SJCRH30 (cell line): ENCODE results near the gene ATP6V0A1. TPM values are rescaled to one million over a fixed set of nuclear protein-coding genes. Genes with fewer than 3 reads are reported as not detected.
"Not testable (repeated sequence)": the region's sequence is repeated elsewhere in the genome, so short reads cannot be mapped to it uniquely, and the experiment has no call there.

ENCODE experiments used
- DNase-seq, 2 experiments: peaks; one replicate each; pipeline ENCODE4 v3.0.0-alpha.2; 2015 to 2020
- H3K27ac ChIP-seq: fragments of 250-450 bp; sonication (Bioruptor Pico); 2 replicates; pipeline ENCODE4 v1.5.1; 2020; ENCODE audit warnings: mild to moderate bottlenecking, moderate library complexity
- H3K27me3 ChIP-seq: fragments of 250-450 bp; sonication (Bioruptor Pico); 2 replicates; pipeline ENCODE4 v1.5.1; 2020; ENCODE audit warnings: mild to moderate bottlenecking, moderate library complexity
- H3K36me3 ChIP-seq: fragments of 250-450 bp; sonication (Bioruptor Pico); 2 replicates; pipeline ENCODE4 v1.5.1; 2020; ENCODE audit warnings: mild to moderate bottlenecking, moderate library complexity
- H3K4me1 ChIP-seq: fragments of 250-450 bp; sonication (Bioruptor Pico); 2 replicates; pipeline ENCODE4 v1.5.1; 2020; ENCODE audit warnings: mild to moderate bottlenecking, moderate library complexity
- H3K4me3 ChIP-seq: fragments of 250-450 bp; sonication (Bioruptor Pico); 2 replicates; pipeline ENCODE4 v1.5.1; 2020; ENCODE audit warnings: mild to moderate bottlenecking, moderate library complexity
- H3K9me3 ChIP-seq: fragments of 250-450 bp; sonication (Bioruptor Pico); replicated peaks from 2 replicates; pipeline ENCODE4 v1.5.1; 2020; ENCODE audit warnings: mild to moderate bottlenecking, moderate library complexity
- total RNA-seq: library from RNA; depleted of rRNA; stranded (reverse); fragments of >200 nt; shearing (Covaris generic); gene quantifications from 2 replicates; pipeline ENCODE4 v1.2.3, GENCODE V29; 2014

ATP6V0A1 gene
- total RNA-seq, 1 experiment from 2014 or later, result 30.9 TPM

GRCh38 chr17:42423766-42424165 lies 34.9 kb upstream of the ATP6V0A1 start:
- peak overlapping the region; percentile 72 for H3K4me3 ChIP-seq
- no peaks in the 10 kb centered on the region for H3K27me3 ChIP-seq
- H3K36me3 ChIP-seq, result peaks cover 3% of the 10 kb centered on the region; the same call in 1 of the 2 replicates
- H3K9me3 ChIP-seq, result no peaks in the 10 kb centered on the region
- DNase-seq, result no peak
- H3K4me1 ChIP-seq, result 0 out of 2 replicates have a peak, but pooled peaks cover 7% of the 10 kb centered on the region
- H3K27ac ChIP-seq, result no peak overlapping the region

GRCh38 chr17:42424991-42425610 lies 33.6 kb upstream of the ATP6V0A1 start:
- no peak overlapping the region for H3K4me3 ChIP-seq
- DNase-seq, result no peak
- no peaks in the 10 kb centered on the region for H3K36me3 ChIP-seq
- H3K4me1 ChIP-seq, result 0 out of 2 replicates have a peak, but pooled peaks cover 10% of the 10 kb centered on the region
- H3K9me3 ChIP-seq, result no peaks in the 10 kb centered on the region
- no peaks in the 10 kb centered on the region for H3K27me3 ChIP-seq
- no peak overlapping the region for H3K27ac ChIP-seq

- Histone ChIP-seq H3K4me3 (no peak overlapping the region), H3K27me3 (no peaks in the 10 kb centered on the region; the same call in 1 of the 2 replicates), H3K9me3 (no peaks in the 10 kb centered on the region), H3K27ac (no peak overlapping the region), H3K4me1 (0 out of 2 replicates have a peak, but pooled peaks cover 5% of the 10 kb centered on the region), H3K36me3 (no peaks in the 10 kb centered on the region)
- peak; percentile 65 to 71 for DNase-seq
These were observed 30.3 kb upstream of the ATP6V0A1 start for GRCh38 chr17:42428141-42428944.

- H3K36me3 ChIP-seq, result no peaks in the 10 kb centered on the region
- no peak overlapping the region for H3K4me3 ChIP-seq
- H3K27ac ChIP-seq, result no peak overlapping the region
- H3K4me1 ChIP-seq, result peaks cover 5% of the 10 kb centered on the region; the same call in 1 of the 2 replicates
- H3K27me3 ChIP-seq, result peaks cover 4% of the 10 kb centered on the region; the same call in 1 of the 2 replicates
- no peaks in the 10 kb centered on the region for H3K9me3 ChIP-seq
- DNase-seq, result no peak
These were observed 28.8 kb upstream of the ATP6V0A1 start for GRCh38 chr17:42429726-42430447.

GRCh38 chr17:42431758-42432161 lies 26.9 kb upstream of the ATP6V0A1 start:
- DNase-seq, result no peak
- Histone ChIP-seq H3K9me3 (no peaks in the 10 kb centered on the region), H3K27me3 (peaks cover 4% of the 10 kb centered on the region; the same call in 1 of the 2 replicates), H3K36me3 (no peaks in the 10 kb centered on the region), H3K4me1 (peaks cover 13% of the 10 kb centered on the region; the same call in 1 of the 2 replicates), H3K27ac (no peak overlapping the region), H3K4me3 (no peak overlapping the region)

- Histone ChIP-seq H3K36me3 (no peaks in the 10 kb centered on the region), H3K4me1 (peaks cover 9% of the 10 kb centered on the region; the same call in 1 of the 2 replicates), H3K27ac (no peak overlapping the region), H3K27me3 (peaks cover 4% of the 10 kb centered on the region; the same call in 1 of the 2 replicates), H3K4me3 (no peak overlapping the region), H3K9me3 (no peaks in the 10 kb centered on the region)
- DNase-seq, result peak in 1 of 2 experiments; percentile 43
These were observed 22.3 kb upstream of the ATP6V0A1 start for GRCh38 chr17:42436391-42436790.

- Histone ChIP-seq H3K27ac (no peak overlapping the region), H3K27me3 (0 out of 2 replicates have a peak, but pooled peaks cover 4% of the 10 kb centered on the region), H3K4me1 (peaks cover 9% of the 10 kb centered on the region; the same call in 1 of the 2 replicates), H3K9me3 (no peaks in the 10 kb centered on the region), H3K4me3 (no peak overlapping the region), H3K36me3 (no peaks in the 10 kb centered on the region)
- DNase-seq, result peak in 1 of 2 experiments; percentile 37
These were observed 19.8 kb upstream of the ATP6V0A1 start for GRCh38 chr17:42438600-42439567.

GRCh38 chr17:42441371-42442195 lies 17.1 kb upstream of the ATP6V0A1 start:
- Histone ChIP-seq H3K4me1 (peaks cover 3% of the 10 kb centered on the region; the same call in 1 of the 2 replicates), H3K9me3 (no peaks in the 10 kb centered on the region), H3K36me3 (no peaks in the 10 kb centered on the region), H3K4me3 (no peak overlapping the region), H3K27me3 (no peaks in the 10 kb centered on the region), H3K27ac (no peak overlapping the region)
- DNase-seq, result no peak

- Histone ChIP-seq H3K4me3 (no peak overlapping the region), H3K27me3 (no peaks in the 10 kb centered on the region), H3K9me3 (no peaks in the 10 kb centered on the region), H3K4me1 (no peaks in the 10 kb centered on the region), H3K36me3 (no peaks in the 10 kb centered on the region), H3K27ac (no peak overlapping the region)
- no peak for DNase-seq
These were observed 16.5 kb upstream of the ATP6V0A1 start for GRCh38 chr17:42442196-42442565.

GRCh38 chr17:42449176-42449575 lies 9.5 kb upstream of the ATP6V0A1 start:
- H3K27me3 ChIP-seq, H3K4me3 ChIP-seq, DNase-seq, H3K36me3 ChIP-seq, H3K27ac ChIP-seq, H3K9me3 ChIP-seq, H3K4me1 ChIP-seq: not testable (repeated sequence)

GRCh38 chr17:42449838-42450237 lies 8.8 kb upstream of the ATP6V0A1 start:
- H3K4me3 ChIP-seq, H3K4me1 ChIP-seq, H3K27ac ChIP-seq, H3K36me3 ChIP-seq, H3K27me3 ChIP-seq, DNase-seq, H3K9me3 ChIP-seq: not testable (repeated sequence)

GRCh38 chr17:42451270-42451669 lies 7.4 kb upstream of the ATP6V0A1 start:
- not testable (repeated sequence) for H3K27ac ChIP-seq, H3K9me3 ChIP-seq, DNase-seq, H3K36me3 ChIP-seq, H3K4me3 ChIP-seq, H3K27me3 ChIP-seq, H3K4me1 ChIP-seq

GRCh38 chr17:42453439-42453838 lies 5.2 kb upstream of the ATP6V0A1 start:
- no peak for DNase-seq
- Histone ChIP-seq H3K27ac (no peak overlapping the region), H3K4me3 (no peak overlapping the region), H3K27me3 (no peaks in the 10 kb centered on the region), H3K36me3 (no peaks in the 10 kb centered on the region), H3K4me1 (peaks cover 17% of the 10 kb centered on the region), H3K9me3 (no peaks in the 10 kb centered on the region)
